ENCODE measurements around the gene MFN1. TPM values are rescaled to one million over a fixed set of nuclear protein-coding genes. Genes with fewer than 3 reads are reported as not detected.
"Not testable (repeated sequence)": the region's sequence is repeated elsewhere in the genome, so short reads cannot be mapped to it uniquely, and the experiment has no call there.

MFN1 gene
- total RNA-seq, 1 experiment from 2014 or later, result 59.0 TPM

- intact Hi-C loops (cut with micrococcal nuclease; ENCODE audit: unreplicated experiment), result no loop called here
- Histone ChIP-seq H3K4me1 (ENCODE audit: insufficient read depth, low read length, poor library complexity, severe bottlenecking) (no peaks in the 10 kb centered on the region), H3K36me3 (ENCODE audit: insufficient read depth, low read length, poor library complexity, severe bottlenecking) (no peaks in the 10 kb centered on the region), H3K4me3 (ENCODE audit: low read depth, low read length, poor library complexity, severe bottlenecking) (no peak overlapping the region), H3K27ac (ENCODE audit: low read depth, low read length, poor library complexity, severe bottlenecking) (no peak overlapping the region), H3K27me3 (replicated peaks; ENCODE audit: insufficient read depth, low read depth, low read length, poor library complexity) (no peaks in the 10 kb centered on the region), H3K9me3 (ENCODE audit: low read depth, low read length, poor library complexity, severe bottlenecking) (no peaks in the 10 kb centered on the region)
- BruUV-seq (replicated peaks), result no TSS peak
- CTCF ChIA-PET, result no interaction called here
- DNase-seq (ENCODE audit: low spot score), result peak; percentile 2
- POLR2A ChIA-PET (ENCODE audit: low non-redundant PET), result no interaction called here
- TF ChIP-seq, protein P1, sequence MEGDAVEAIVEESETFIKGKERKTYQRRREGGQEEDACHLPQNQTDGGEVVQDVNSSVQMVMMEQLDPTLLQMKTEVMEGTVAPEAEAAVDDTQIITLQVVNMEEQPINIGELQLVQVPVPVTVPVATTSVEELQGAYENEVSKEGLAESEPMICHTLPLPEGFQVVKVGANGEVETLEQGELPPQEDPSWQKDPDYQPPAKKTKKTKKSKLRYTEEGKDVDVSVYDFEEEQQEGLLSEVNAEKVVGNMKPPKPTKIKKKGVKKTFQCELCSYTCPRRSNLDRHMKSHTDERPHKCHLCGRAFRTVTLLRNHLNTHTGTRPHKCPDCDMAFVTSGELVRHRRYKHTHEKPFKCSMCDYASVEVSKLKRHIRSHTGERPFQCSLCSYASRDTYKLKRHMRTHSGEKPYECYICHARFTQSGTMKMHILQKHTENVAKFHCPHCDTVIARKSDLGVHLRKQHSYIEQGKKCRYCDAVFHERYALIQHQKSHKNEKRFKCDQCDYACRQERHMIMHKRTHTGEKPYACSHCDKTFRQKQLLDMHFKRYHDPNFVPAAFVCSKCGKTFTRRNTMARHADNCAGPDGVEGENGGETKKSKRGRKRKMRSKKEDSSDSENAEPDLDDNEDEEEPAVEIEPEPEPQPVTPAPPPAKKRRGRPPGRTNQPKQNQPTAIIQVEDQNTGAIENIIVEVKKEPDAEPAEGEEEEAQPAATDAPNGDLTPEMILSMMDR (conservative IDR thresholded peaks at IDR 0.05; ENCODE audit: low read depth, low read length), result no peak
- no peak for TF ChIP-seq EZH2 (IDR thresholded peaks at IDR 0.05; ENCODE audit: borderline replicate concordance, low read depth, low read length, poor library complexity, severe bottlenecking)
Observed at GRCh38 chr3:179304605-179305004, 42.9 kb upstream of the MFN1 start.

- POLR2A ChIA-PET (ENCODE audit: low non-redundant PET); H3K27me3 ChIP-seq (replicated peaks; ENCODE audit: insufficient read depth, low read depth, low read length, poor library complexity); CTCF ChIA-PET; intact Hi-C loops (cut with micrococcal nuclease; ENCODE audit: unreplicated experiment); H3K4me1 ChIP-seq (ENCODE audit: insufficient read depth, low read length, poor library complexity, severe bottlenecking); H3K36me3 ChIP-seq (ENCODE audit: insufficient read depth, low read length, poor library complexity, severe bottlenecking); H3K9me3 ChIP-seq (ENCODE audit: low read depth, low read length, poor library complexity, severe bottlenecking); H3K27ac ChIP-seq (ENCODE audit: low read depth, low read length, poor library complexity, severe bottlenecking); H3K4me3 ChIP-seq (ENCODE audit: low read depth, low read length, poor library complexity, severe bottlenecking); DNase-seq (ENCODE audit: low spot score); BruUV-seq (replicated peaks): not testable (repeated sequence)
Observed at GRCh38 chr3:179307362-179307761, 40.1 kb upstream of the MFN1 start.

- intact Hi-C loops (cut with micrococcal nuclease; ENCODE audit: unreplicated experiment), result no loop called here
- H3K4me3 ChIP-seq (ENCODE audit: low read depth, low read length, poor library complexity, severe bottlenecking), result no peak overlapping the region
- ChIA-PET CTCF (no interaction called here), POLR2A (ENCODE audit: low non-redundant PET) (no interaction called here)
- H3K27me3 ChIP-seq (replicated peaks; ENCODE audit: insufficient read depth, low read depth, low read length, poor library complexity), result no peaks in the 10 kb centered on the region
- no peak for DNase-seq (ENCODE audit: low spot score)
- BruUV-seq (replicated peaks), result no TSS peak
- no peaks in the 10 kb centered on the region for H3K9me3 ChIP-seq (ENCODE audit: low read depth, low read length, poor library complexity, severe bottlenecking)
- no peaks in the 10 kb centered on the region for H3K4me1 ChIP-seq (ENCODE audit: insufficient read depth, low read length, poor library complexity, severe bottlenecking)
- no peaks in the 10 kb centered on the region for H3K36me3 ChIP-seq (ENCODE audit: insufficient read depth, low read length, poor library complexity, severe bottlenecking)
- TF ChIP-seq, protein P1 (conservative IDR thresholded peaks at IDR 0.05; ENCODE audit: low read depth, low read length), result no peak
- TF ChIP-seq EZH2 (IDR thresholded peaks at IDR 0.05; ENCODE audit: borderline replicate concordance, low read depth, low read length, poor library complexity, severe bottlenecking), result no peak
- H3K27ac ChIP-seq (ENCODE audit: low read depth, low read length, poor library complexity, severe bottlenecking), result no peak overlapping the region
Observed at GRCh38 chr3:179308001-179308400, 39.5 kb upstream of the MFN1 start.

- intact Hi-C loops (cut with micrococcal nuclease; ENCODE audit: unreplicated experiment), result no loop called here
- no peaks in the 10 kb centered on the region for H3K9me3 ChIP-seq (ENCODE audit: low read depth, low read length, poor library complexity, severe bottlenecking)
- H3K4me3 ChIP-seq (ENCODE audit: low read depth, low read length, poor library complexity, severe bottlenecking), result no peak overlapping the region
- no peak for TF ChIP-seq EZH2 (IDR thresholded peaks at IDR 0.05; ENCODE audit: borderline replicate concordance, low read depth, low read length, poor library complexity, severe bottlenecking)
- TF ChIP-seq, protein P1 (conservative IDR thresholded peaks at IDR 0.05; ENCODE audit: low read depth, low read length), result no peak
- H3K36me3 ChIP-seq (ENCODE audit: insufficient read depth, low read length, poor library complexity, severe bottlenecking), result no peaks in the 10 kb centered on the region
- ChIA-PET CTCF (no interaction called here), POLR2A (ENCODE audit: low non-redundant PET) (no interaction called here)
- BruUV-seq (replicated peaks), result no TSS peak
- H3K27me3 ChIP-seq (replicated peaks; ENCODE audit: insufficient read depth, low read depth, low read length, poor library complexity), result no peaks in the 10 kb centered on the region
- no peaks in the 10 kb centered on the region for H3K4me1 ChIP-seq (ENCODE audit: insufficient read depth, low read length, poor library complexity, severe bottlenecking)
- no peak overlapping the region for H3K27ac ChIP-seq (ENCODE audit: low read depth, low read length, poor library complexity, severe bottlenecking)
- DNase-seq (ENCODE audit: low spot score), result no peak
Observed at GRCh38 chr3:179309225-179310078, 38.1 kb upstream of the MFN1 start.

Data from A673 (cell line).